ENCODE measurements around the gene GATB. TPM values are rescaled to one million over a fixed set of nuclear protein-coding genes. Genes with fewer than 3 reads are reported as not detected.

GATB gene
- total RNA-seq, 4 donors from 2014 or later = 26.6 to 49.2 (median 32.6) TPM

GRCh38 chr4:151665785-151666127, 95.1 kb downstream of the GATB start:
- Histone ChIP-seq H3K36me3 (peaks cover 0 to 17% (median 0%) of the 10 kb centered on the region in 3 donors), H3K27me3 (no peaks in the 10 kb centered on the region), H3K4me1 (peaks cover 0 to under 1% (median 0%) of the 10 kb centered on the region in 4 donors), H3K9me3 (no peaks in the 10 kb centered on the region), H3K27ac (no peak overlapping the region), H3K4me3 (no peak overlapping the region)
- WGBS, 2 donors = 88 to 94% methylated on average over 9 of the region's 9 CpGs
- DNase-seq (ENCODE audit: low spot score in 2 of 2) = no peak
- TF ChIP-seq POLR2A (IDR thresholded peaks at IDR 0.05) (no peak), CTCF (IDR thresholded peaks at IDR 0.05) (no peak), EP300 (IDR thresholded peaks at IDR 0.05) (no peak)

- 85 to 86% methylated on average over 12 of the region's 12 CpGs for whole genome bisulfite sequencing, 2 donors
- Histone ChIP-seq H3K9me3 (no peaks in the 10 kb centered on the region), H3K36me3 (peaks cover 0 to 15% (median 0%) of the 10 kb centered on the region in 3 donors), H3K4me3 (no peak overlapping the region), H3K4me1 (peaks cover 0 to 6% (median 0%) of the 10 kb centered on the region in 4 donors), H3K27me3 (no peaks in the 10 kb centered on the region), H3K27ac (no peak overlapping the region)
- DNase-seq (ENCODE audit: low spot score in 2 of 2) = no peak
- no peak for TF ChIP-seq EP300 (IDR thresholded peaks at IDR 0.05)
- no peak for TF ChIP-seq CTCF (IDR thresholded peaks at IDR 0.05)
- no peak for TF ChIP-seq POLR2A (IDR thresholded peaks at IDR 0.05)
These were observed 95.6 kb downstream of the GATB start for GRCh38 chr4:151665022-151665784.

- WGBS, 2 donors = 83 to 84% methylated on average over 2 of the region's 2 CpGs
- no peaks in the 10 kb centered on the region for H3K27me3 ChIP-seq
- TF ChIP-seq EP300 (IDR thresholded peaks at IDR 0.05) = no peak
- TF ChIP-seq POLR2A (IDR thresholded peaks at IDR 0.05) = no peak
- no peak for TF ChIP-seq CTCF (IDR thresholded peaks at IDR 0.05)
- peaks cover 0 to 15% (median 0%) of the 10 kb centered on the region in 3 donors for H3K36me3 ChIP-seq
- H3K4me1 ChIP-seq = peaks cover 0 to 15% (median 0%) of the 10 kb centered on the region in 4 donors
- H3K9me3 ChIP-seq = no peaks in the 10 kb centered on the region
- no peak for DNase-seq (ENCODE audit: low spot score in 2 of 2)
- H3K4me3 ChIP-seq = no peak overlapping the region
- H3K27ac ChIP-seq = no peak overlapping the region
These were observed 96.5 kb downstream of the GATB start for GRCh38 chr4:151664289-151664688.

GRCh38 chr4:151663109-151663508, 97.7 kb downstream of the GATB start:
- peaks cover 0 to 15% (median 0%) of the 10 kb centered on the region in 3 donors for H3K36me3 ChIP-seq
- no peak overlapping the region for H3K27ac ChIP-seq
- no peak for DNase-seq (ENCODE audit: low spot score in 2 of 2)
- WGBS, 2 donors = 83 to 95% methylated on average over 7 of the region's 7 CpGs
- H3K4me1 ChIP-seq = peaks cover 0 to 24% (median 2%) of the 10 kb centered on the region in 4 donors
- H3K4me3 ChIP-seq = no peak overlapping the region
- H3K27me3 ChIP-seq = no peaks in the 10 kb centered on the region
- H3K9me3 ChIP-seq = no peaks in the 10 kb centered on the region
- TF ChIP-seq EP300 (IDR thresholded peaks at IDR 0.05) = no peak
- TF ChIP-seq POLR2A (IDR thresholded peaks at IDR 0.05) = no peak
- no peak for TF ChIP-seq CTCF (IDR thresholded peaks at IDR 0.05)

GRCh38 chr4:151661873-151662272, 98.9 kb downstream of the GATB start:
- H3K27ac ChIP-seq = no peak overlapping the region
- H3K27me3 ChIP-seq = no peaks in the 10 kb centered on the region
- no peak for TF ChIP-seq CTCF (IDR thresholded peaks at IDR 0.05)
- TF ChIP-seq POLR2A (IDR thresholded peaks at IDR 0.05) = no peak
- TF ChIP-seq EP300 (IDR thresholded peaks at IDR 0.05) = no peak
- 80 to 85% methylated on average over 7 of the region's 7 CpGs for WGBS, 2 donors
- no peaks in the 10 kb centered on the region for H3K9me3 ChIP-seq
- H3K4me1 ChIP-seq = peaks cover 0 to 24% (median 2%) of the 10 kb centered on the region in 4 donors
- H3K36me3 ChIP-seq = peaks cover 0 to 17% (median 0%) of the 10 kb centered on the region in 3 donors
- no peak for DNase-seq (ENCODE audit: low spot score in 2 of 2)
- no peak overlapping the region for H3K4me3 ChIP-seq

All from tibial nerve (tissue), 4 donors.